Suprapubic skin (tissue), 4 donors: ENCODE measurements around the gene CHID1. TPM values are rescaled to one million over a fixed set of nuclear protein-coding genes. Genes with fewer than 3 reads are reported as not detected.

Source experiments
- DNase-seq, 2 donors: peaks; one replicate each; pipeline ENCODE4 v3.0.0-alpha.2; 2019; ENCODE audit warnings: low spot score in 2 of 2
- H3K27ac ChIP-seq: fragments of 200-600 bp; sonication (generic); one replicate; pipeline ENCODE4 v1.5.1; 2019
- H3K27me3 ChIP-seq: fragments of 200-600 bp; sonication (generic); one replicate; pipeline ENCODE4 v1.5.1; 2019
- H3K36me3 ChIP-seq: fragments of 200-600 bp; sonication (generic); one replicate; pipeline ENCODE4 v1.5.1; 2019
- H3K4me1 ChIP-seq: fragments of 200-600 bp; sonication (generic); one replicate; pipeline ENCODE4 v1.5.1; 2019
- H3K4me3 ChIP-seq: fragments of 200-600 bp; sonication (generic); one replicate; pipeline ENCODE4 v1.5.1; 2019; ENCODE audit warnings: mild to moderate bottlenecking
- H3K9me3 ChIP-seq: fragments of 200-600 bp; sonication (generic); one replicate; pipeline ENCODE4 v1.5.1; 2019
- EP300 ChIP-seq: sonication (generic); formaldehyde crosslinking; IDR thresholded peaks from one replicate; pipeline ENCODE4 v1.6.1; 2017; ENCODE audit warnings: antibody characterized with exemption
- POLR2A ChIP-seq, 2 donors: fragments of 450-650 bp; IDR thresholded peaks; one replicate each; pipeline ENCODE4 v1.6.1; 2017; ENCODE audit warnings: antibody characterized with exemption in 2 of 2, mild to moderate bottlenecking in 2 of 2, moderate library complexity in 2 of 2
- POLR2AphosphoS5 ChIP-seq, 3 donors: sonication (generic); formaldehyde crosslinking; IDR thresholded peaks; one replicate each; pipeline ENCODE4 v1.6.1; 2017; ENCODE audit warnings: antibody characterized with exemption in 3 of 3
- WGBS: methylation state at CpG from one replicate; pipeline ENCODE4 v1.1.5; 2018; 5-methylcytosine and 5-hydroxymethylcytosine counted together
- total RNA-seq, 4 donors: library from RNA; depleted of rRNA; stranded (reverse); fragments of >200 nt; gene quantifications; one replicate each; pipeline ENCODE4 v1.1.0, GENCODE V29; 2016
- TF ChIP-seq, protein P1 (sequence below), 2 donors: fragments of 200-600 bp in 1 of 2; fragments of 450-650 bp in 1 of 2; sonication (generic) in 1 of 2; IDR thresholded peaks; one replicate each; pipeline ENCODE4 v1.5.1; 2016 to 2019; ENCODE audit warnings: antibody characterized with exemption in 2 of 2, mild to moderate bottlenecking in 1 of 2, moderate library complexity in 1 of 2

Gene CHID1
- total RNA-seq, 4 donors from 2014 or later: 46.5 to 111 (median 66.2) TPM

DNA sequence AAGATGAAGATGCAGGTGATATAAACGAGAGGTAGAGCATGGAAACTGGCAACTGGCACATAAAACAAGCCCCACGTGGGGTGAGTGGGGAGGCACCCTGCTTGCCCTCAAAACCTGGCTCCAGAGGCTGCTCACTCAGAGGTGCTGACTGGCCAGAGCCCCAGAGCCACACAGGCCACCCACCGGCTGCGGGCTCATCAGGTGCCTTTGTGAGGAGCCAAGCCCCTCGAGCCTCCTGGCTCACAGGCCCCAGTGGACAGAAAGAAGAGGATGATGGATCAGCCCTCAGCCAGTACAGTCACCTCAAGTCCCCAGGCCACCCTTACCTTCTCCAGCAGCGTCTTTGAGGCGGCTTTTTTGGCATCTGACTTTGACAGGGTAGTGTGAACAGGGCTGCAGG, 6.2 kb downstream of the CHID1 start:
- Histone ChIP-seq H3K27me3 (no peaks in the 10 kb centered on the region), H3K4me3 (no peak overlapping the region), H3K36me3 (peaks cover 60% of the 10 kb centered on the region), H3K9me3 (no peaks in the 10 kb centered on the region), H3K4me1 (peaks cover 16% of the 10 kb centered on the region), H3K27ac (no peak overlapping the region)
- DNase-seq: no peak
- WGBS: 78% methylated on average over 2 of the region's 7 CpGs
- TF ChIP-seq, protein P1, sequence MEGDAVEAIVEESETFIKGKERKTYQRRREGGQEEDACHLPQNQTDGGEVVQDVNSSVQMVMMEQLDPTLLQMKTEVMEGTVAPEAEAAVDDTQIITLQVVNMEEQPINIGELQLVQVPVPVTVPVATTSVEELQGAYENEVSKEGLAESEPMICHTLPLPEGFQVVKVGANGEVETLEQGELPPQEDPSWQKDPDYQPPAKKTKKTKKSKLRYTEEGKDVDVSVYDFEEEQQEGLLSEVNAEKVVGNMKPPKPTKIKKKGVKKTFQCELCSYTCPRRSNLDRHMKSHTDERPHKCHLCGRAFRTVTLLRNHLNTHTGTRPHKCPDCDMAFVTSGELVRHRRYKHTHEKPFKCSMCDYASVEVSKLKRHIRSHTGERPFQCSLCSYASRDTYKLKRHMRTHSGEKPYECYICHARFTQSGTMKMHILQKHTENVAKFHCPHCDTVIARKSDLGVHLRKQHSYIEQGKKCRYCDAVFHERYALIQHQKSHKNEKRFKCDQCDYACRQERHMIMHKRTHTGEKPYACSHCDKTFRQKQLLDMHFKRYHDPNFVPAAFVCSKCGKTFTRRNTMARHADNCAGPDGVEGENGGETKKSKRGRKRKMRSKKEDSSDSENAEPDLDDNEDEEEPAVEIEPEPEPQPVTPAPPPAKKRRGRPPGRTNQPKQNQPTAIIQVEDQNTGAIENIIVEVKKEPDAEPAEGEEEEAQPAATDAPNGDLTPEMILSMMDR (IDR thresholded peaks at IDR 0.05): no peak
- TF ChIP-seq EP300 (no peak), POLR2AphosphoS5 (IDR thresholded peaks at IDR 0.05) (no peak), POLR2A (IDR thresholded peaks at IDR 0.05) (no peak)

DNA sequence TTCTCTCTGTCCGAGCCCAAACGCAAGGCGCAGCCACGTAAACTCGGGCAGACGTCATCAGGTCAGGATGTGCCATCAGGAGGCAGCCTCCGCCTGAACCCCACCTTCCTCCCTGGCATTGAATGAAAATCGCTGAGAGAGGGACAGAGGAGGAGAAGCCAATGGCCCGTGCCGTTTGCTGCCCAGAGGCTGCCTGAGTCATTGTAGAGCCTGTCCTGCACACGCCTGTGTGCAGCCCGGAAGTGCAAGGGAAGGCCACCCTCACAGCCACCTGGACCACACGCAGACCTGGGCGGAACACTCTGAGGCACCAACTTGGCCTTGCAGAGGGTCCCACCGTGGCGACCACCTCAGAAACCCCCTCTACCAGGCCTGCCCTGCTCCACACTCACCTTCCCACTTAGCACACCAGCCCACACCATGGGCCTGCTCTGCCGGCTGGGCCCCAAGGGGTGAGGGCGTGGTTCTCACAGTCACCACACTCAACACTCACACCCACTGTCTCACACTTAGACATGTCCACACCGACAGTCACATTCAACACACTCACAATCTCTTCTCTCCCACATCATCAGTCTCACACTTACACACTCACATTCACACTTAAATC, 9.1 kb downstream of the CHID1 start:
- Histone ChIP-seq H3K36me3 (peaks cover 76% of the 10 kb centered on the region), H3K4me1 (no peaks in the 10 kb centered on the region), H3K4me3 (no peak overlapping the region), H3K27ac (no peak overlapping the region), H3K27me3 (no peaks in the 10 kb centered on the region), H3K9me3 (no peaks in the 10 kb centered on the region)
- WGBS: 93% methylated on average over 19 of the region's 19 CpGs
- DNase-seq: no peak
- TF ChIP-seq POLR2AphosphoS5 (IDR thresholded peaks at IDR 0.05) (no peak), POLR2A (IDR thresholded peaks at IDR 0.05) (no peak), EP300 (no peak)
- TF ChIP-seq, protein P1 (IDR thresholded peaks at IDR 0.05): no peak

DNA sequence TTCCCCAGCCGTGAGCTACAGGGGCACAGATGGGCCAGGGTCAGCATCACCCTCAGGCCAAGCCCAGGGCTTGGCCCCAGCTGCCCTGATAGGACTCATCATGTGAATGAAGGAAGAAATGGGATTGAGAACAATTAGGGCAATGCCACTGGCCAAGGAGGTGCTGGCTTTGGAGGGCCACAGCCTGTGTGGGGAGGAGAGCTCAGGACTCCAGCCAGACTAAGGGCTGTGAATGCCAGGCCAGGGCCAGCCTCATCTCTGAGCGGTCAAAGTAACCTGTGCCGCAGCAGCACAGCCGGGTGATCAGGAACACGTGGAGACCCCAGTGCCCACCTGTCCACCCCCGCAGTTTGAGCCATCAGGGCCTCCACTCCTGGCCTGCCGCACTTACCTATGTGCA, 10.1 kb downstream of the CHID1 start:
- Histone ChIP-seq H3K27ac (no peak overlapping the region), H3K4me1 (no peaks in the 10 kb centered on the region), H3K36me3 (peaks cover 73% of the 10 kb centered on the region), H3K9me3 (no peaks in the 10 kb centered on the region), H3K4me3 (no peak overlapping the region), H3K27me3 (no peaks in the 10 kb centered on the region)
- WGBS: 100% methylated on average over 1 of the region's 7 CpGs
- DNase-seq: no peak
- TF ChIP-seq, protein P1 (IDR thresholded peaks at IDR 0.05): no peak
- no peak for TF ChIP-seq EP300
- TF ChIP-seq POLR2A (IDR thresholded peaks at IDR 0.05): no peak
- no peak for TF ChIP-seq POLR2AphosphoS5 (IDR thresholded peaks at IDR 0.05)

DNA sequence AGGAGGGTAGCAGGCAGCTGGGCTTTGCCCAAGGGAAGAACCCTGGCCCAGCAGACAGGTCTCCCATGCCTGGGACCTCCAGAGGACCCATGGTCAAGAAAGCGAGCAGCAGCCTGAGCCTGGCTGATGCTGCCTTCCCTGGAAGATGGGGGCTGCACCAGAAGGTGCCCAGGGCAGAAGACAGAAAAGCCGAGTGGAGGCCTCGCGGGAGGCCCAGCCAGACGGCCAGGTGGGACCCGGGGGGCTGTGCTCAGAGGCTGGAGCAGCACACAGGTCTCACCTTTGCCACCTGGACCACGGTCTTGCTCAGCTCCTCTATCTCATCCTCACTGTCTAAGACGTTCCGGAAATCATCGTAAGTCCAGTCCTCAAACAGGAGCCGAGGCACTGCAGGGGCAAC, 10.9 kb downstream of the CHID1 start:
- H3K4me1 ChIP-seq: no peaks in the 10 kb centered on the region
- no peak overlapping the region for H3K4me3 ChIP-seq
- no peaks in the 10 kb centered on the region for H3K9me3 ChIP-seq
- H3K27me3 ChIP-seq: no peaks in the 10 kb centered on the region
- WGBS: 95% methylated on average over 11 of the region's 11 CpGs
- no peak for TF ChIP-seq EP300
- no peak for TF ChIP-seq POLR2A (IDR thresholded peaks at IDR 0.05)
- TF ChIP-seq, protein P1 (IDR thresholded peaks at IDR 0.05): no peak
- peaks cover 74% of the 10 kb centered on the region for H3K36me3 ChIP-seq
- no peak for DNase-seq
- no peak overlapping the region for H3K27ac ChIP-seq

DNA sequence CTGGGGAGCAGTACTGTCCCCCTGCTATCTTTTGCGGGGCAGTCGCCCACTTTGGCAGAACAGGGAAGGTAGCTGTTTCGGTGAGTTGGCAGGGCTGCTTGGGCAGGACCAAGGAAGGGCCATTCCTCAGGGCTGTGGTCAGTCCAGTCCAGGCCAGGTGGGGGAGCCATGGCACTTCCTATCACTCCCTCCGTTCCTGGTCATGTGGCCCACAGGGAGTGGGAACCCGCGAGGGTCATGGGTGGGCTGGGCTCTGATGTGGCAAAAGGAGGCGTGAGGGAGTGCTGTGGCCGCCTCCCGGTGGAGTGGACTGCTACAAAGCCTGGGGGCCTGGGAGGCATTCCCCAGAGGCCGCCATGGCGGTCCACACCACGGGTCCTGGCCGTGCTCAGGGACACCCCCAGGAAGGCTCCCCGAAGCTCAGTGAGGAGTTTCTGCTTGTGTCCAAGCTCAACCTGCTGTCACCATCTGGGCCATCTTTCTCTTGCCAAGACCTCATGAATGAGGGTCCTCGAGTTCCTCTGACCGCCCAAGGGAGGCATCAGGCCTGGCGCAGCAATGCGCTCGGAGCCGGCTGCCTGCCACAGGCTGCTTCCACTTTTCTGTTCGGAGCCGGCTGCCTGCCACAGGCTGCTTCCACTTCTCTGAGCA, 11.9 kb downstream of the CHID1 start:
- Histone ChIP-seq H3K9me3 (no peaks in the 10 kb centered on the region), H3K4me1 (no peaks in the 10 kb centered on the region)
- WGBS: 88% methylated on average over 16 of the region's 22 CpGs

More for the DNA sequence above, 11.9 kb downstream of the CHID1 start:
- Histone ChIP-seq H3K27me3 (no peaks in the 10 kb centered on the region), H3K4me3 (no peak overlapping the region), H3K27ac (no peak overlapping the region), H3K36me3 (peaks cover 67% of the 10 kb centered on the region)
- DNase-seq: no peak
- TF ChIP-seq EP300: no peak
- TF ChIP-seq, protein P1 (IDR thresholded peaks at IDR 0.05): no peak
- no peak for TF ChIP-seq POLR2AphosphoS5 (IDR thresholded peaks at IDR 0.05)
- no peak for TF ChIP-seq POLR2A (IDR thresholded peaks at IDR 0.05)
